Fibroblast of lung (primary cell): ENCODE data around the gene TJP3. TPM values are rescaled to one million over a fixed set of nuclear protein-coding genes. Genes with fewer than 3 reads are reported as not detected.
A peak's percentile ranks its signal among the peaks of the same experiment; 100 is the strongest.
"Not testable (repeated sequence)": the region's sequence is repeated elsewhere in the genome, so short reads cannot be mapped to it uniquely, and the experiment has no call there.

Experiments
- DNase-seq, 2 donors: peaks; one replicate each; pipeline versions ENCODE4 v3.0.0 to v3.0.0-alpha.2; 2010; ENCODE audit warnings: low read depth in 2 of 2
- H2AFZ ChIP-seq: 2 replicates; pipeline ENCODE4 v1.5.1; 2012; ENCODE audit warnings: low read length, control low read depth, inconsistent platforms
- H3K27ac ChIP-seq: 2 replicates; pipeline ENCODE4 v1.5.1; 2011; ENCODE audit warnings: low read length, control low read depth; ENCODE audit not compliant: insufficient read depth
- H3K27me3 ChIP-seq: 2 replicates; pipeline ENCODE4 v1.5.1; 2011; ENCODE audit warnings: mild to moderate bottlenecking, low read length; ENCODE audit not compliant: control insufficient read depth, insufficient read depth
- H3K36me3 ChIP-seq: 2 replicates; pipeline ENCODE4 v1.5.1; 2011; ENCODE audit warnings: low read length; ENCODE audit not compliant: control insufficient read depth, insufficient read depth
- H3K4me1 ChIP-seq: 2 replicates; pipeline ENCODE4 v1.5.1; 2011; ENCODE audit warnings: low read length; ENCODE audit not compliant: control insufficient read depth, insufficient read depth; ENCODE audit errors: extremely low read depth
- H3K4me2 ChIP-seq: 2 replicates; pipeline ENCODE4 v1.5.1; 2011; ENCODE audit warnings: low read length, control low read depth; ENCODE audit not compliant: insufficient read depth; ENCODE audit errors: extremely low read depth
- H3K4me3 ChIP-seq, 4 experiments: fragments of 200-600 bp in 1 of 4; sonication (generic) in 1 of 4; replicated peaks in 1 of 4; 2 replicates each; pipeline ENCODE4 v1.5.1; 2011 to 2016; ENCODE audit warnings: low read length in 4 of 4, low read depth in 3 of 4, mild to moderate bottlenecking in 3 of 4, control low read depth in 2 of 4, inconsistent platforms in 1 of 4, mixed read lengths in 1 of 4; ENCODE audit not compliant: insufficient read depth in 1 of 4; ENCODE audit errors: control extremely low read depth in 1 of 4
- H3K79me2 ChIP-seq: 2 replicates; pipeline ENCODE4 v1.5.1; 2012; ENCODE audit warnings: mild to moderate bottlenecking, low read length, inconsistent platforms; ENCODE audit not compliant: control insufficient read depth, insufficient read depth
- H3K9ac ChIP-seq: 2 replicates; pipeline ENCODE4 v1.5.1; 2011; ENCODE audit warnings: mild to moderate bottlenecking, low read length, control low read depth; ENCODE audit not compliant: insufficient read depth
- H3K9me3 ChIP-seq: 2 replicates; pipeline ENCODE4 v1.5.1; 2012; ENCODE audit warnings: low read depth, low read length; ENCODE audit not compliant: control insufficient read depth, insufficient read depth
- H4K20me1 ChIP-seq: 2 replicates; pipeline ENCODE4 v1.5.1; 2011; ENCODE audit warnings: low read length; ENCODE audit not compliant: control insufficient read depth, insufficient read depth; ENCODE audit errors: extremely low read depth
- CTCF ChIP-seq, 2 donors: IDR thresholded peaks in 1 of 2; conservative IDR thresholded peaks in 1 of 2; 1 replicate in 1 of 2; 2 replicates in 1 of 2; pipeline ENCODE4 v1.5.1; 2011 to 2012; ENCODE audit warnings: low read length in 2 of 2, control low read depth in 1 of 2, inconsistent platforms in 1 of 2, low read depth in 1 of 2, mild to moderate bottlenecking in 1 of 2
- EZH2 ChIP-seq: IDR thresholded peaks from 2 replicates; pipeline ENCODE4 v1.5.1; 2012; ENCODE audit warnings: low read length, control low read depth, mild to moderate bottlenecking; ENCODE audit errors: missing control alignments
- polyA plus RNA-seq, 2 donors: library from polyadenylated mRNA; depleted of rRNA in 1 of 2; stranded (reverse) in 1 of 2; unstranded in 1 of 2; fragments of >200 nt; gene quantifications; 2 replicates each; pipeline ENCODE4 v1.2.1, GENCODE V29; 2011 to 2012; ENCODE audit warnings: missing spikeins in 1 of 2
- total RNA-seq: library from RNA; depleted of rRNA; stranded (reverse); fragments of >200 nt; gene quantifications from 2 replicates; pipeline ENCODE4 v1.2.1, GENCODE V29; 2014

TJP3 gene
- total and polyA plus RNA-seq, 2 donors (not counting 1 experiment from before 2014, with no cell fraction given) = not detected

- Histone ChIP-seq H3K4me1 (peaks cover 2% of the 10 kb centered on the region), H3K27ac (peak overlapping the region; percentile 97), H3K79me2 (peaks cover 9% of the 10 kb centered on the region), H3K9me3 (no peaks in the 10 kb centered on the region), H2AFZ (no peak overlapping the region), H3K4me3 (peak overlapping the region; percentile 76 to 99 (median 87)), H3K4me2 (peak overlapping the region; percentile 68), H3K36me3 (peaks cover 5% of the 10 kb centered on the region), H3K9ac (no peak overlapping the region), H3K27me3 (no peaks in the 10 kb centered on the region), H4K20me1 (no peaks in the 10 kb centered on the region)
- no peak for TF ChIP-seq CTCF (conservative IDR thresholded peaks at IDR 0.05 in 1 of 2, IDR thresholded peaks at IDR 0.05 in 1 of 2; ENCODE audit: low read depth in 1 of 2, low read length in 2 of 2)
- no peak for TF ChIP-seq EZH2
- DNase-seq = no peak
Observed at GRCh38 chr19:3762130-3762473, 53.9 kb downstream of the TJP3 start.

GRCh38 chr19:3762501-3763459, 54.6 kb downstream of the TJP3 start, which contains the start of gene MRPL54:
TSS of gene MRPL54 (plus strand) at chr19:3762682. CDS start at chr19:3762701, 19 bp downstream.
- Histone ChIP-seq H3K4me2 (peak within 1 kb of the TSS; percentile 89), H3K4me3 (peak within 1 kb of the TSS; percentile 88 to 99 (median 96)), H3K9me3 (no peaks in the 10 kb centered on the region), H3K27me3 (no peaks in the 10 kb centered on the region), H3K36me3 (peaks cover 3% of the 10 kb centered on the region), H3K27ac (peak within 1 kb of the TSS; percentile 97), H2AFZ (peak within 1 kb of the TSS; percentile 65), H3K79me2 (peaks cover 9% of the 10 kb centered on the region), H3K4me1 (peaks cover 2% of the 10 kb centered on the region), H3K9ac (peak within 1 kb of the TSS; percentile 88), H4K20me1 (no peaks in the 10 kb centered on the region)
- peak; percentile 99 for DNase-seq
- no peak for TF ChIP-seq CTCF (conservative IDR thresholded peaks at IDR 0.05 in 1 of 2, IDR thresholded peaks at IDR 0.05 in 1 of 2; ENCODE audit: low read depth in 1 of 2, low read length in 2 of 2)
- TF ChIP-seq EZH2 = no peak

GRCh38 chr19:3765121-3765520, 56.9 kb downstream of the TJP3 start:
- Histone ChIP-seq H3K27ac (no peak overlapping the region), H3K4me1 (peaks cover 2% of the 10 kb centered on the region)
- no peak for TF ChIP-seq EZH2
- no peak for TF ChIP-seq CTCF (conservative IDR thresholded peaks at IDR 0.05 in 1 of 2, IDR thresholded peaks at IDR 0.05 in 1 of 2; ENCODE audit: low read depth in 1 of 2, low read length in 2 of 2)

GRCh38 chr19:3765757-3766156, 57.6 kb downstream of the TJP3 start:
- peak in 1 of 2 donors; percentile 10 for DNase-seq

More at GRCh38 chr19:3765121-3765520, 56.9 kb downstream of the TJP3 start:
- Histone ChIP-seq H2AFZ (no peak overlapping the region), H3K27me3 (no peaks in the 10 kb centered on the region), H3K9me3 (no peaks in the 10 kb centered on the region), H3K4me3 (no peak overlapping the region), H4K20me1 (no peaks in the 10 kb centered on the region), H3K79me2 (peaks cover 9% of the 10 kb centered on the region), H3K4me2 (no peak overlapping the region), H3K9ac (no peak overlapping the region), H3K36me3 (peaks cover 3% of the 10 kb centered on the region)
- no peak for DNase-seq

More at GRCh38 chr19:3765757-3766156, 57.6 kb downstream of the TJP3 start:
- H4K20me1 ChIP-seq, H3K79me2 ChIP-seq, H3K4me1 ChIP-seq, H3K9me3 ChIP-seq, H3K36me3 ChIP-seq, H3K9ac ChIP-seq, H3K27me3 ChIP-seq, H2AFZ ChIP-seq, H3K4me3 ChIP-seq, H3K4me2 ChIP-seq, H3K27ac ChIP-seq: not testable (repeated sequence)
